Vagina (tissue), 2 donors: Measurements from ENCODE around the gene ADCK2. TPM values are rescaled to one million over a fixed set of nuclear protein-coding genes. Genes with fewer than 3 reads are reported as not detected.

Experiments used
- DNase-seq, 2 donors: peaks; one replicate each; pipeline ENCODE4 v3.0.0-alpha.2; 2017; ENCODE audit errors: extremely low spot score in 2 of 2
- H3K27ac ChIP-seq: fragments of 200-600 bp; sonication (generic); one replicate; pipeline ENCODE4 v1.5.1; 2019
- H3K27me3 ChIP-seq: fragments of 200-600 bp; sonication (generic); one replicate; pipeline ENCODE4 v1.5.1; 2019
- H3K36me3 ChIP-seq, 2 donors: fragments of 200-600 bp; sonication (generic); one replicate each; pipeline ENCODE4 v1.5.1; 2017 to 2019
- H3K4me1 ChIP-seq: fragments of 200-600 bp; sonication (generic); one replicate; pipeline ENCODE4 v1.5.1; 2019
- H3K4me3 ChIP-seq, 2 donors: fragments of 200-600 bp; sonication (generic); 1 replicate in 1 of 2; 2 replicates in 1 of 2; pipeline ENCODE4 v1.5.1; 2016 to 2019
- H3K9me3 ChIP-seq: fragments of 200-600 bp; sonication (generic); one replicate; pipeline ENCODE4 v1.5.1; 2019
- POLR2A ChIP-seq, 2 donors: fragments of 450-650 bp; IDR thresholded peaks; one replicate each; pipeline ENCODE4 v1.6.1; 2017; ENCODE audit warnings: antibody characterized with exemption in 2 of 2, mild to moderate bottlenecking in 2 of 2, moderate library complexity in 2 of 2
- POLR2AphosphoS5 ChIP-seq, 2 donors: sonication (generic); formaldehyde crosslinking; IDR thresholded peaks; one replicate each; pipeline ENCODE4 v1.9.0; 2017; ENCODE audit warnings: antibody characterized with exemption in 2 of 2, mild to moderate bottlenecking in 2 of 2, low read depth in 1 of 2; ENCODE audit not compliant: insufficient read depth in 1 of 2
- intact Hi-C: fragments of 100-400 bp; cut with DNase I; formaldehyde crosslinking; loops from one replicate; pipeline ENCODE4 v1.15.1; 2023
- total RNA-seq: library from RNA; depleted of rRNA; stranded (reverse); fragments of >200 nt; gene quantifications from one replicate; pipeline ENCODE4 v1.2.3, GENCODE V29; 2016
- TF ChIP-seq, protein P1 (sequence below), 3 experiments: fragments of 450-650 bp in 2 of 3; fragments of 200-600 bp in 1 of 3; sonication (generic) in 1 of 3; IDR thresholded peaks; one replicate each; pipeline ENCODE4 v1.5.1; 2017 to 2019; ENCODE audit warnings: antibody characterized with exemption in 3 of 3, mild to moderate bottlenecking in 2 of 3, moderate library complexity in 2 of 3

ADCK2 gene
- total RNA-seq, 1 donor from 2014 or later = 21.1 TPM

DNA sequence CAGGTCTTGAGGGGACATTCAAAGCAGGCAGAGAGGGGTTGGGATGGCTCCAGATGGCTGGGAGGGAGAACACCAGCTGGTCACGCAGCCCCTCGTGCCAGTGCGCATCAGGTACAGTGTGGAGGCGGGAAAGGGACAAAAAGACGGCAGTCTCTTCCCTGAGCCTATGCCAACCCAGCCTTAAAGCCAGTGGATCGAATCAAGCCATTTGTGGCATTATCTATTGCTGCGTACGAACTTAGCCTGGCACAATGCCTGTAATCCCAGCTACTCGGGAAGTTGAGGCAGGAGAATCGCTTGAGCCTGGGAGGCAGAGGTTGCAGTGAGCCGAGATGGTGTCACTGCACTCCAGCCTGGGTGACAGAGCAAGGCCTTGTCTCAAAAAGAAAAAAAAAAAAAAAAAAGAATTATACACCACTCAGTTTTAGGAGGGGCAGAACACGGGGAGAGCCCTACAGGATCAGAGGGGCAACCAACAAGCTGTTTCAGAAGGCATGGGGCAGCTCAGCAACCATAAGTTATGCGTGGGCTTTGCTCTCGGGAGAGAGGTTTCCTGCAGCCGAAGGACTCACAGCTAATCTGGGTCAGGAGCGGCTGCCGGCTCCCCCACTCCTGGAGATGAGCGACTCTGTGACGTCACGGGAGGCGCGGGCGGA, 23.4 kb downstream of the ADCK2 start:
- intact Hi-C loops = no loop called here
- DNase-seq = peak in 1 of 2 donors; percentile 97

DNA sequence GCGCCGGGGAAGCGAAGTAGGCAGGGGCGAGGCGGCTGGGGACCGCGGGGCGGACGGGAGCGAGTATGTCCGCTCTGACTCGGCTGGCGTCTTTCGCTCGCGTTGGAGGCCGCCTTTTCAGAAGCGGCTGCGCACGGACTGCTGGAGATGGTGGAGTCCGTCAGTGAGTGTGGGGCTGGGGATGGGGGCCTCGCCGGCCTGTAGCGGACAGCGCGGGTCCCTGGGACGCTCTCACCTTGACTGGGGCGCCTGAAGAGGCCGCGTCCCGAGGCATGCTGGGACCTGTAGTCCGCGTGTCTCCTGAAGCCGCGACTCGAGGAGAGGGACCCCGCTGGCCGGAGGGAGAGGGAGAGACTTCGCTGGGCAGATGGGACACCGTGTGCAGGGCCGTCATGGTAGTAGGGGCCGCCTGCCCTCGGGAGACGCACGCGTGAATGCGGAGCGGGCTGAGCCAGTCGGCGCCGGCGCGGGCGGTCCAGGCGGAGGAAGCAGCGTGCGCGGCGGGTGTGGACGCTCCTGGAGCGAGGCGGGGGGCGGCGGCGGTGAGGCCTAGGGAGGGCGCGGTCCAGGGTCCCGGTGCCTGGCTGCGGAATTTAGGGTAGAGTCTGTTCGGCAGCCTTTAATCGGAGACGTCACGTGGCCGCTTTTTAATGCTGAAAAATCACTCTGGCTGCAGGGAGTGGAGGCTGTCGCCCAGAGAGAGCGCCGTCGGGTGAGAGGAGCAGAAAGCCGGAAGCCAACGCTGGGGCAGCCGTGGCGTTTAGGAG, 24.1 kb downstream of the ADCK2 start, which contains the start of gene NDUFB2:
NDUFB2 (plus strand) TSS at position 29 of the 767 bp plus-strand sequence; CDS start at position 66, 37 bp downstream.
- H3K9me3 ChIP-seq = no peaks in the 10 kb centered on the region
- intact Hi-C loops = no loop called here
- TF ChIP-seq POLR2A (IDR thresholded peaks at IDR 0.05) = peak in 1 of 2 donors; percentile 87
- TF ChIP-seq, protein P1, sequence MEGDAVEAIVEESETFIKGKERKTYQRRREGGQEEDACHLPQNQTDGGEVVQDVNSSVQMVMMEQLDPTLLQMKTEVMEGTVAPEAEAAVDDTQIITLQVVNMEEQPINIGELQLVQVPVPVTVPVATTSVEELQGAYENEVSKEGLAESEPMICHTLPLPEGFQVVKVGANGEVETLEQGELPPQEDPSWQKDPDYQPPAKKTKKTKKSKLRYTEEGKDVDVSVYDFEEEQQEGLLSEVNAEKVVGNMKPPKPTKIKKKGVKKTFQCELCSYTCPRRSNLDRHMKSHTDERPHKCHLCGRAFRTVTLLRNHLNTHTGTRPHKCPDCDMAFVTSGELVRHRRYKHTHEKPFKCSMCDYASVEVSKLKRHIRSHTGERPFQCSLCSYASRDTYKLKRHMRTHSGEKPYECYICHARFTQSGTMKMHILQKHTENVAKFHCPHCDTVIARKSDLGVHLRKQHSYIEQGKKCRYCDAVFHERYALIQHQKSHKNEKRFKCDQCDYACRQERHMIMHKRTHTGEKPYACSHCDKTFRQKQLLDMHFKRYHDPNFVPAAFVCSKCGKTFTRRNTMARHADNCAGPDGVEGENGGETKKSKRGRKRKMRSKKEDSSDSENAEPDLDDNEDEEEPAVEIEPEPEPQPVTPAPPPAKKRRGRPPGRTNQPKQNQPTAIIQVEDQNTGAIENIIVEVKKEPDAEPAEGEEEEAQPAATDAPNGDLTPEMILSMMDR (IDR thresholded peaks at IDR 0.05) = no peak
- peak; percentile 71 to 98 for TF ChIP-seq POLR2AphosphoS5 (IDR thresholded peaks at IDR 0.05; ENCODE audit: insufficient read depth in 1 of 2, low read depth in 1 of 2)

More for the DNA sequence above, 23.4 kb downstream of the ADCK2 start:
- peaks cover 3 to 4% of the 10 kb centered on the region in 2 donors for H3K36me3 ChIP-seq
- TF ChIP-seq, protein P1 (IDR thresholded peaks at IDR 0.05) = no peak
- TF ChIP-seq POLR2AphosphoS5 (IDR thresholded peaks at IDR 0.05; ENCODE audit: insufficient read depth in 1 of 2, low read depth in 1 of 2) (no peak), POLR2A (IDR thresholded peaks at IDR 0.05) (no peak)
- peak overlapping the region; percentile 87 for H3K27ac ChIP-seq
- H3K27me3 ChIP-seq = no peaks in the 10 kb centered on the region
- peak overlapping the region; percentile 68 to 86 for H3K4me3 ChIP-seq
- H3K4me1 ChIP-seq = peaks cover 33% of the 10 kb centered on the region
- H3K9me3 ChIP-seq = no peaks in the 10 kb centered on the region

DNA sequence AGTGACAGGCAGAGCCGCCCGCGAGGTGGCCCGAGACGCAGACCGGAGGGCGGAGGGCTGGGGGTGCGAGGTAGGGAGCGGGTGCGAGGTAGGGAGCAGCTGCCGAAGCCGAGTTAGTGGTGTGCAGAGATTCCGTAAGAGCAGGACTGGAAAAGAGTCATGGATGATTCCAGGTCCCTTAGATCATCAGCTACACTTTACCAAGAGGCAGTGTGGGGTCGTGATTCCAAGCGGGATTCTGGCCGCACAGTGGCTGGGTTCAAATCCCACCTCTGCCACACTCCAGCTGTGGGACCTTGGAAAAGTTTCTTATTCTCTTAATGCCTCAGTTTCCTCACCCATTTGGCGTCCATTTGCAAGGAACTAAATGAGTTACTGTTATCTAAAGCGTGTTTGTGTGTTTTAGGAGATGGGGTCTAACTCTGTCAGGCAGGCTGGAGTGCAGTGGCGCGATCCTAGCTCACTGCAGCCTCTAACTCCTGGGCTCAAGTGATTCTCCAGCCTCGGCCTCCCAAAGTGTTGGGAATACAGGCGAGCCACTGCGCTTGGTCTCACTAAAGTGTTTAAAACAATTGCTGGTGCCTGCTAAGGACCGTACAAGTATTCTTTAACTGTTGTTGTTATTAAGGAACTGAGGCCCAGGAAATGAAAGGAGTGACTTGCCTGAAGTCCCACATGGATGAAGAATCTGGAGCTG, 24.9 kb downstream of the ADCK2 start:
- H3K9me3 ChIP-seq = no peaks in the 10 kb centered on the region
- H3K4me1 ChIP-seq = peaks cover 33% of the 10 kb centered on the region
- H3K4me3 ChIP-seq = peak overlapping the region; percentile 68 to 86
- H3K36me3 ChIP-seq = peaks cover 0 to 2% of the 10 kb centered on the region in 2 donors
- H3K27me3 ChIP-seq = no peaks in the 10 kb centered on the region
- DNase-seq = no peak
- TF ChIP-seq POLR2A (IDR thresholded peaks at IDR 0.05) (no peak), POLR2AphosphoS5 (IDR thresholded peaks at IDR 0.05; ENCODE audit: insufficient read depth in 1 of 2, low read depth in 1 of 2) (no peak)
- TF ChIP-seq, protein P1 (IDR thresholded peaks at IDR 0.05) = no peak
- H3K27ac ChIP-seq = peak overlapping the region; percentile 87
- intact Hi-C loops = no loop called here

More for the DNA sequence above, 24.1 kb downstream of the ADCK2 start, which contains the start of gene NDUFB2:
- DNase-seq = peak in 1 of 2 donors; percentile 92
- Histone ChIP-seq H3K27ac (peak within 1 kb of the TSS; percentile 87), H3K36me3 (peaks cover 1 to 3% of the 10 kb centered on the region in 2 donors), H3K4me1 (peaks cover 33% of the 10 kb centered on the region), H3K27me3 (no peaks in the 10 kb centered on the region), H3K4me3 (peak within 1 kb of the TSS; percentile 68 to 86)

DNA sequence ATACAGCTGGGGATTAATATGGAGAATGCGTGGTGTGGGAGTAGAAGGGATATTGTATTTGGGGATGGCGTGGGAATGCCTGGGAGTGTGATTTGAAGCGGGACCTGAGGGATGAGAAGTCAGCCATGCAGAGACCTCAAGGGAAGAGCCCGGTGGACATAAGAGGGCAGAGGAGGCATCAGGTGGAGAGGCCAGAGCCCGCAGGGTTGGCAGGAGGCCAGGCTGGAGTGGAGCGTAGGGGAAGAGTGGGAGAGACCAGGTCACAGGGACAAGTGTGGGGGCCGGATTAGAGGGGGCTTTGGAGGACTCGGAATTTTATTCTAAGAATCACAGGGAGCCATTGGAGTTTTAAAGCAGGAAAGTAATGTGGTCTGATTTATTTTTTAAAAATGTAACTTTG, 25.7 kb downstream of the ADCK2 start:
- no peak for DNase-seq
- Histone ChIP-seq H3K4me3 (no peak overlapping the region), H3K36me3 (peaks cover 0 to 5% of the 10 kb centered on the region in 2 donors), H3K27ac (no peak overlapping the region), H3K27me3 (no peaks in the 10 kb centered on the region), H3K4me1 (peaks cover 33% of the 10 kb centered on the region), H3K9me3 (no peaks in the 10 kb centered on the region)
- TF ChIP-seq POLR2A (IDR thresholded peaks at IDR 0.05) (no peak), POLR2AphosphoS5 (IDR thresholded peaks at IDR 0.05; ENCODE audit: insufficient read depth in 1 of 2, low read depth in 1 of 2) (no peak)
- TF ChIP-seq, protein P1 (IDR thresholded peaks at IDR 0.05) = no peak
- intact Hi-C loops = no loop called here
